SK-N-SH (cell line): Measurements from ENCODE around the gene STK25. TPM values are rescaled to one million over a fixed set of nuclear protein-coding genes. Genes with fewer than 3 reads are reported as not detected.

Experiments used
- CTCF ChIA-PET: fragments of 300-600, 350-600 bp; formaldehyde crosslinking; extraction: SDS; loops from one replicate; lab custom pipeline; 2021; lab: Yijun Ruan, JAX
- POLR2A ChIA-PET: fragments of 350-600 bp; sonication (Branson Sonifier 250); formaldehyde crosslinking; extraction: SDS; loops from one replicate; lab custom pipeline; 2020; ENCODE audit warnings: antibody characterized with exemption, inconsistent platforms; lab: Yijun Ruan, JAX
- DNase-seq: peaks from one replicate; pipeline ENCODE4 v3.0.0; 2012
- H2AFZ ChIP-seq: fragments of 200-600 bp; sonication (generic); 2 replicates; pipeline ENCODE4 v1.8.1; 2016; ENCODE audit warnings: antibody characterized with exemption, mild to moderate bottlenecking, low read depth
- H3F3A ChIP-seq: fragments of 200-600 bp; sonication (generic); replicated peaks from 2 replicates; pipeline ENCODE3; 2016; ENCODE audit warnings: antibody characterized with exemption, mild to moderate bottlenecking; ENCODE audit not compliant: insufficient read depth
- H3K27ac ChIP-seq, 2 experiments: fragments of 200-500 bp in 1 of 2; fragments of 200-600 bp in 1 of 2; sonication (Bioruptor generic) in 1 of 2; sonication (generic), shearing (Covaris generic) in 1 of 2; 2 replicates each; pipeline versions ENCODE4 v1.5.1 to v1.6.1; 2014 to 2016; ENCODE audit warnings: low read depth in 2 of 2, inconsistent platforms in 1 of 2, low read length in 1 of 2, mild to moderate bottlenecking in 1 of 2, mixed read lengths in 1 of 2
- H3K27me3 ChIP-seq: fragments of 200-600 bp; sonication (generic), shearing (Covaris generic); 2 replicates; pipeline ENCODE4 v1.6.1; 2016; ENCODE audit warnings: mixed run types; ENCODE audit not compliant: insufficient read depth
- H3K36me3 ChIP-seq, 2 experiments: fragments of 200-500 bp in 1 of 2; fragments of 200-600 bp in 1 of 2; sonication (Bioruptor generic) in 1 of 2; sonication (generic) in 1 of 2; replicated peaks in 1 of 2; 2 replicates each; pipeline versions ENCODE3 to v1.5.1; 2014 to 2016; ENCODE audit warnings: low read length in 1 of 2, mild to moderate bottlenecking in 1 of 2; ENCODE audit not compliant: insufficient read depth in 2 of 2, control insufficient read depth in 1 of 2
- H3K4me1 ChIP-seq, 2 experiments: fragments of 200-500 bp in 1 of 2; fragments of 200-600 bp in 1 of 2; sonication (Bioruptor generic) in 1 of 2; sonication (generic), shearing (Covaris generic) in 1 of 2; 2 replicates each; pipeline versions ENCODE4 v1.5.1 to v1.6.1; 2014 to 2016; ENCODE audit warnings: low read depth in 1 of 2, low read length in 1 of 2, mixed run types in 1 of 2; ENCODE audit not compliant: insufficient read depth in 2 of 2, control insufficient read depth in 1 of 2
- H3K4me2 ChIP-seq: fragments of 200-600 bp; sonication (generic), shearing (Covaris generic); 2 replicates; pipeline ENCODE4 v1.6.1; 2017; ENCODE audit warnings: mixed run types
- H3K4me3 ChIP-seq, 2 experiments: fragments of 200-500 bp in 1 of 2; fragments of 200-600 bp in 1 of 2; sonication (Bioruptor generic) in 1 of 2; sonication (generic), shearing (Covaris generic) in 1 of 2; 2 replicates each; pipeline versions ENCODE4 v1.5.1 to v1.8.1; 2014 to 2016; ENCODE audit warnings: low read depth in 2 of 2, inconsistent platforms in 1 of 2, low read length in 1 of 2, mild to moderate bottlenecking in 1 of 2, mixed read lengths in 1 of 2, moderate library complexity in 1 of 2
- H3K79me2 ChIP-seq: fragments of 200-600 bp; sonication (generic); 2 replicates; pipeline ENCODE4 v1.8.1; 2017; ENCODE audit warnings: mild to moderate bottlenecking; ENCODE audit not compliant: insufficient read depth
- H3K9ac ChIP-seq: fragments of 200-600 bp; sonication (generic); 2 replicates; pipeline ENCODE4 v1.6.1; 2017; ENCODE audit warnings: mixed run types
- H3K9me2 ChIP-seq: fragments of 200-600 bp; sonication (generic); 2 replicates; pipeline ENCODE4 v1.6.1; 2017; ENCODE audit warnings: mixed run types
- H3K9me3 ChIP-seq: fragments of 200-600 bp; sonication (generic); 2 replicates; pipeline ENCODE4 v1.6.1; 2017; ENCODE audit warnings: mixed run types, mild to moderate bottlenecking, moderate library complexity
- H4K20me1 ChIP-seq: fragments of 200-600 bp; sonication (generic); 2 replicates; pipeline ENCODE4 v1.6.1; 2017; ENCODE audit warnings: mild to moderate bottlenecking, mixed run types; ENCODE audit not compliant: insufficient read depth
- CHD2 ChIP-seq: fragments of 150-350 bp; IDR thresholded peaks from 2 replicates; pipeline ENCODE4 v1.6.1; 2018; ENCODE audit warnings: low read length; ENCODE audit not compliant: partially characterized antibody
- CTCF ChIP-seq: fragments of 200-600 bp; sonication (generic); IDR thresholded peaks from 2 replicates; pipeline ENCODE4 v1.6.1; 2017; ENCODE audit warnings: antibody characterized with exemption, mild to moderate bottlenecking, moderate library complexity
- ELF1 ChIP-seq: IDR thresholded peaks from 2 replicates; pipeline ENCODE4 v1.4.0; 2012
- EP300 ChIP-seq, 2 experiments: IDR thresholded peaks; 2 replicates each; pipeline versions ENCODE4 v1.4.0 to v1.6.1; 2012; ENCODE audit warnings: borderline replicate concordance in 1 of 2, low read depth in 1 of 2, low read length in 1 of 2
- FOXJ3 ChIP-seq: sonication (generic); formaldehyde crosslinking; IDR thresholded peaks from 2 replicates; pipeline ENCODE4 v1.5.1; 2020; ENCODE audit warnings: mild to moderate bottlenecking, missing genetic modification reagents
- GATA2 ChIP-seq: sonication (generic); formaldehyde crosslinking; IDR thresholded peaks from 2 replicates; pipeline ENCODE4 v1.5.0; 2020; ENCODE audit warnings: mild to moderate bottlenecking, missing genetic modification reagents
- JUND ChIP-seq: IDR thresholded peaks from 2 replicates; pipeline ENCODE4 v1.4.0; 2012
- MAX ChIP-seq: IDR thresholded peaks from 2 replicates; pipeline ENCODE4 v1.4.0; 2012; ENCODE audit warnings: low read depth
- MEF2A ChIP-seq: IDR thresholded peaks from 2 replicates; pipeline ENCODE4 v1.4.0; 2012; ENCODE audit warnings: low read depth, borderline replicate concordance
- RAD21 ChIP-seq: IDR thresholded peaks from 2 replicates; pipeline ENCODE4 v1.6.1; 2012; ENCODE audit warnings: mild to moderate bottlenecking, low read length
- RCOR1 ChIP-seq: fragments of 150-350 bp; IDR thresholded peaks from 2 replicates; pipeline ENCODE4 v1.6.1; 2017; ENCODE audit warnings: antibody characterized with exemption, low read length
- RFX5 ChIP-seq: IDR thresholded peaks from 2 replicates; pipeline ENCODE4 v1.6.1; 2012; ENCODE audit warnings: mild to moderate bottlenecking, improper control_type of control experiment, low read length
- SIN3A ChIP-seq: IDR thresholded peaks from 2 replicates; pipeline ENCODE4 v1.6.1; 2012; ENCODE audit warnings: low read depth, mild to moderate bottlenecking, low read length, moderate library complexity, borderline replicate concordance
- SMC3 ChIP-seq: IDR thresholded peaks from 2 replicates; pipeline ENCODE4 v1.6.1; 2012; ENCODE audit warnings: low read depth, low read length, improper control_type of control experiment
- TAF1 ChIP-seq: IDR thresholded peaks from 2 replicates; pipeline ENCODE4 v1.6.1; 2012; ENCODE audit warnings: low read depth, mild to moderate bottlenecking, low read length, moderate library complexity, borderline replicate concordance
- TCF12 ChIP-seq: IDR thresholded peaks from 2 replicates; pipeline ENCODE4 v1.4.0; 2012
- USF1 ChIP-seq: IDR thresholded peaks from 2 replicates; pipeline ENCODE4 v1.4.0; 2012; ENCODE audit warnings: low read depth, borderline replicate concordance
- USF2 ChIP-seq: fragments of 150-350 bp; IDR thresholded peaks from 2 replicates; pipeline ENCODE4 v1.6.1; 2017; ENCODE audit warnings: antibody characterized with exemption, low read length, low read depth, borderline replicate concordance
- YY1 ChIP-seq: IDR thresholded peaks from 2 replicates; pipeline ENCODE4 v1.4.0; 2012; ENCODE audit warnings: low read depth, mild to moderate bottlenecking
- WGBS: methylation state at CpG from one replicate; pipeline ENCODE4 v1.1.6; 2017; ENCODE audit warnings: low lambda C conversion rate; 5-methylcytosine and 5-hydroxymethylcytosine counted together
- polyA plus RNA-seq, 3 experiments: library from polyadenylated mRNA; depleted of rRNA; stranded (reverse); fragments of >200 nt; gene quantifications; 2 replicates each; pipeline ENCODE4 v1.2.3, GENCODE V29; 2012

Gene STK25
- polyA plus RNA-seq, 1 of the 3 experiments (the other 2 are of a cell fraction): 236 TPM

- H3K27ac ChIP-seq: no peak overlapping the region
- no peak overlapping the region for H3K9ac ChIP-seq
- no peaks in the 10 kb centered on the region for H4K20me1 ChIP-seq
- ChIA-PET CTCF (no interaction called here), POLR2A (no interaction called here)
- no peak overlapping the region for H2AFZ ChIP-seq
- no peak overlapping the region for H3K4me2 ChIP-seq
- no peaks in the 10 kb centered on the region for H3K9me2 ChIP-seq
- H3K9me3 ChIP-seq: no peaks in the 10 kb centered on the region
- H3K79me2 ChIP-seq: no peaks in the 10 kb centered on the region
- H3K27me3 ChIP-seq: no peaks in the 10 kb centered on the region
- DNase-seq: no peak
- no peaks in the 10 kb centered on the region for H3F3A ChIP-seq
- no peak overlapping the region for H3K4me3 ChIP-seq
- no peaks in the 10 kb centered on the region for H3K4me1 ChIP-seq
- H3K36me3 ChIP-seq: no peaks in the 10 kb centered on the region
- 86% methylated on average over 12 of the region's 23 CpGs for WGBS
- TF ChIP-seq RCOR1 (no peak), USF1 (no peak), SIN3A (no peak), FOXJ3 (no peak), USF2 (no peak), RAD21 (no peak), SMC3 (no peak), EP300 (IDR thresholded peaks at IDR 0.05; ENCODE audit: borderline replicate concordance in 1 of 2, low read depth in 1 of 2, low read length in 1 of 2) (no peak)
Observed at GRCh38 chr2:241467777-241468475, 40.5 kb downstream of the STK25 start.

- H4K20me1 ChIP-seq: no peaks in the 10 kb centered on the region
- ChIA-PET CTCF (interaction anchor here (1.6 kb wide), 1 partner anchor 18 kb away, joined by 3 read pairs; no protein-coding TSS in a partner anchor), POLR2A (interaction anchor here (0.7 kb wide), 1 partner anchor 8 kb away, joined by 3 read pairs; no protein-coding TSS in a partner anchor)
- H3K9me2 ChIP-seq: no peaks in the 10 kb centered on the region
- TF ChIP-seq TAF1 (no peak), ELF1 (no peak), CTCF (no peak), CHD2 (no peak), JUND (no peak), GATA2 (CRISPR knock-in tag) (no peak), MEF2A (no peak), RCOR1 (no peak), TCF12 (no peak), YY1 (no peak), RFX5 (no peak), SMC3 (no peak), MAX (no peak)
- no peaks in the 10 kb centered on the region for H3K9me3 ChIP-seq
- no peak overlapping the region for H3K4me3 ChIP-seq
- no peaks in the 10 kb centered on the region for H3K79me2 ChIP-seq
- no peak overlapping the region for H3K27ac ChIP-seq
- WGBS: 93% methylated on average over 7 of the region's 10 CpGs
- H3K9ac ChIP-seq: no peak overlapping the region
- no peaks in the 10 kb centered on the region for H3K27me3 ChIP-seq
- no peak overlapping the region for H2AFZ ChIP-seq
- H3F3A ChIP-seq: no peaks in the 10 kb centered on the region
- H3K4me2 ChIP-seq: no peak overlapping the region
- no peaks in the 10 kb centered on the region for H3K4me1 ChIP-seq
- DNase-seq: no peak
- no peaks in the 10 kb centered on the region for H3K36me3 ChIP-seq
Observed at GRCh38 chr2:241466230-241466629, 42.2 kb downstream of the STK25 start.
